GM18517 (cell line): ENCODE measurements around the gene C10orf105.

Experiments
- ATAC-seq: cut with Tn5 transposase; IDR thresholded peaks from one replicate; pipeline ENCODE4 v1.9.1; 2021; ENCODE audit warnings: mild to moderate bottlenecking, moderate library complexity; ENCODE audit not compliant: unreplicated experiment

Gene C10orf105

DNA sequence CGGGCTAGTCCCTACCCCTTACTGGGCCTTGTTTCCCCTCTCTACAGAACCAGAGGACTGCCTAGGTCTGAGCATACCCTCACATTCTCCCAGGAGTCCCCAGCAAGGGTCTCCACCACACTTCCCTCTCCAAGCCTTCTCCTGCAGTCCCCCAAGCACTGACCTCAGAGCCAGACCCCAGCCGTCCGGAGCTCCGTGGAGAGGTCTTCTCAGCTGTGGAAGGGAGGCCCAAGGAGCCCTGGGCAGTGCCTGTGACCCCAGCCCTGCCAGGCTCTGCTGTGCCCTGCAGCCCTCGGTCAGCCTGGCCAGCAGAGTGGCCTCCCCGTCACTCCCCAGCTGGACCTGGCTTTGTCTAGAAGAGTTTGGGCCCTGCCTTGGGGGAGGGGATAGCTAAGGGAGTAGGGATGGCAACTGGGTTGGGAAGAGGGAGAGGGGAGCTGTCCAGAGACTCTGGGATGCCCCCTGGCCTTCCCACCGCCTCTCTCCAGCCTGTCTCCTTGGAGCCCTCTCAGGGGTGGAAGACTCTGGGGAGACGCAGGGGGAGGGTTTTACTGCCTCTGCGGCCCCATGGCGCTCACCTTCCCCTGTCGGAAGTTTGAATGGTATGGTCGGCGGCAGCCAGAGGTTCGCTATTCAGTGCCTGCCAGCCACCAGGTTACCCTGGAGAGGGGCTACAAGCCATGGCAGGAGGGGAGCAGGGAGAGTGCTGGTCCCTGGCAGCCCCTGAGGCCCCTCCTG, at the start of gene C10orf105:
Gene C10orf105, minus strand, starts transcription at position 315 of the 738 bp plus-strand sequence. CDS start 3,441 bp downstream, outside the sequence.
- no peak for ATAC-seq

DNA sequence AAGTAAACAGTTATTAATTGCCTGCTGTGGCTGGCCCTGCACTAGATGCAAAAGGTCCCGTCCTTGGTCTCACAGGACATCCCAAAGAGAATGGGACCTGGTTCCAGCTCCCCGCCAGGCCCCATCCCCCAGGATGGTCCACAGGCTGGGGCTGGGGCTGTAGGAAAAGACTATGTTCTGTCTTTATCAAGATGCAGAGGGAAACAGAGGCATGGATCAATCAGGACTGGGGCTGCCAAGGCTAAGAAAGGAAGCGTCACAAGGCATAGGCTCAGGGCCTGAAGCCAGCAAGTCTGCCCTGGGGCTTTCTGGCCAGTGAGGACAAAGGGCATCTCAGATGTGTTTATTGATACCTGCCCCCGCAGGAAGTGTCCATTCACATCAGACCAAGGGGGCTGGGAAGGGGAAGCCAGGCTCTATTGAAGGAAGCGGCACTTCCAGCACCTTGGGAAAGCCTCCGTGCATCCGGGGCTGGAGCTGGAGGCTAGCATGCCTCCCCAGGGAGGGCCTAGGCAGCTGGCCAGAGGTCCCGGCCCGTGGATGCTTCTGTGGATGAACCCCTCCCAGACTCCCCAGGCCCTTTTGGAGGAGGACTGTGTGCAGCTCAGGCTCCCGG, 48.0 kb upstream of the C10orf105 start:
- no peak for ATAC-seq

- no peak for ATAC-seq
Measured at GRCh38 chr10:71766717-71767419, 47.3 kb upstream of the C10orf105 start.

GRCh38 chr10:71765906-71766716, 46.5 kb upstream of the C10orf105 start:
- no peak for ATAC-seq

GRCh38 chr10:71765176-71765904, 45.8 kb upstream of the C10orf105 start:
- no peak for ATAC-seq

DNA sequence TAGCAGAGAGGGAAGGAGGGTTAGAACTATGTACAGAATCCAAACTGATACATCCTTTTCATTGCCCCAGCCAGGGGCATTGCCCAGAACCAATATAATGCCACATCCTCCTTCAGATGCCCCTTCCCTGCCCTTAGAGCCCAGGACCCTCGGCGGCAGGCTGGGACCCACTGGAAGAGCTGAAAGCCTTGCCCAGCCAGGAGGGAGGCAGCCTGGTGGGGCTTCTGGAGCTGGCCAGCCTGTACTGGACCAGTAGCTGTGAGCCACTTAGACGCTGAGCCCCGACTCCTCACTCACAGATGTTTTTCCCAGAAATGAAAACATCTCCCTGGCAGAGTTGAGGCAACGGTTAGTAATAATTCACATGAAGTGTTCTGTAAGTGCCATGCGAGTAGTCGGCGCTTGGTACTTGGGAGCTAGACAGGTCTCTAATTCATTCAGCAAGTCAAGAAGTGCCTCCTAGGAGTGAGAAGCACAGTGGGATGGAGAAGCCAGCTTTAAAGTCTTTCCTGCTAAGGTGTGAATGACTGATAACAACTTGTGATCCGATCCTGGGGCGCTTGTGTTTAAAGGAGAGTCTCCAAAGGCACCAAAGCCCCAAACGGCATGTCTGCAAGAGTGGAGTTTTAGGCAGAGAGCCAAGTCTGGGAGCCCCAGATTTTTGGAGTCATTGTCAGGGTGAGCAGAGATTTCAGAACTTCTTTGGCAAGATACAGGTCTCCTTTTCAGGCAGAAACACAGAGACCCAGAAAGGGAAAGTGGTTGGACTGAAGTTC, 44.0 kb upstream of the C10orf105 start:
- no peak for ATAC-seq

DNA sequence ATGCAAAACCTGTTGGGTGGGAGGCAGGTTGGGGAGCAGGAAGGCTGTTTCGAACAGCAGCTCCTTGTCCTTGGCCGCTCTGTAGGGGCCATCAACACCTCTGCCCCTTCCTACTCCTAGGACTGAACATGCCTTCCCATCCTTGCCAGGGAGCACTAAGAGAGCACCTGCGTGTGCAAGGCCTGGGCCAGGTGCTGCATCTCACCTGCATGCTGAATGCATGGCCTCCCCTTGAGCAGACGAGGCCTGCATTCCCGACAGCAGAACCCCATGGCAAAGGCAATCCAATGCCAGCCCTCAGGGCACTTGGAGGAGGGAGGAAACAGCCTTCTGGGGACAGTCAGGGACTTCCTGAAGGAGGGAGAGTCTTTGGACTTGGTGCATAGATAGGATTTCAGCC, 42.7 kb upstream of the C10orf105 start:
- ATAC-seq: no peak

GRCh38 chr10:71761541-71762113, 42.0 kb upstream of the C10orf105 start:
- no peak for ATAC-seq

GRCh38 chr10:71761105-71761511, 41.5 kb upstream of the C10orf105 start:
- ATAC-seq: no peak

DNA sequence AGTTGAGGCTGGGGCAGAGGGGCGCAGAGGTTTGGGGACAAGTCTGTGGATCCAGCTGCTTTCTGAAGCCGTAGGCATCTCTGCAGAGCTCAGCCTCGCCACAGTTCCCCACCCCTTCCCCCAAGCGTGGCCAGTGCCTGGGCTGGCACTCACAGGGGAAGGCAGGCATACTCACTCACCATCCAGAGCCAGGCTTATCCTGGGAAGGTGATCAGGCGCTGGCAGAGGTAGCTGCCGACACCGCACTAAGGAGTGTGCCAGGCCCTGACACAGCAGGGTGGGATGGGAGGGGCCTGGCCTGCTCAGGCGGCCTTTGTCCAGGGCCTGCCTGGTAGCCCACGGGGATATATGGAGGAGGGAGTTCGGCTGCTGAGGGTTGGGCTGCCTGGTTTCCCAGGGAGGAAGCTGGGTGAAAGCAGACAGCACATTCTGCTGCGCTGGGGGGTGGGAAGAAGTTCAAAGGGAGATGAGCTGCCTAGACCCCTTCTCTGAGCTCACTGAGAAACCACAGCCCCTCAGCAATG, 37.9 kb upstream of the C10orf105 start:
- no peak for ATAC-seq

DNA sequence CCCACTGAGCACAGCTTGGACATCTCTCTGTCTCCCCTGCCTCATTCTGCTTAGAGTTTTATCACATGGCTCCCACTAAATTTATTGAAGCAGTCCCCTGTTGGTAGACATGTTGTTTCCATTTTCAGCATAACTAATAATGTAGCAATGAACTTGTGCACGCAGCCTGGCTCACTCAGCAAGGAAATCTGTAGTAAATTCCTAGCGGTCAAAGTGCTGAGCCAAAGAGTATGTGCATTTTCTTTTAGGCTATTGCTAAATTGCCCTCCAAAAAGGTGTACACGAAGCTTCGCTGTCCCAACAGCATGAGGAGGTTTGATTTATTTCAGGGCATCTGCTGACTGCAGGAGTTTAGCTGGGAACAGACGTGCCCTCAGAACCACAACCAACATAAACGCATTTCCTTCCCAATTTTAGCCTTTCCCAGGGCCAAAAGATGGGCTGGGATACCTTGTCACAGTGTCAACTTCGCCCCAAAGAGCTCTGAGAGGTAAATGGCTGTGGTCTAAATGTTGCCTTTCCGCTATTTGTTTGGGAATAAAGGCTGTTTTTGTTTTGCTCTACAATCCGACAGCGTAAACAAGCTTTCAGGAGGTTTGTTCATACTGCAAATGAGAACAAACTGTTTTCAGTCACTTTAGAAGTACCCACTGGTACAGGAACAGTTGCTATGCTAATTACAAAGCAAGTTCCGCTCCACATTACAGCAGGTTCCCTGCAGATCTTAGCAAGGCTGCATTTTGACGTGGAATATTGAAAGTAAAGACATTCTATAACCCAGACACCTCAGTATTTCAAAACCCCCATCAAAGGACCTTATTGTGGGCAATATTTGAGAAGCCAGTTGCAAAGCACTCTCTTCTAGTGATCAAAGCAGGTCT, 37.0 kb upstream of the C10orf105 start:
- no peak for ATAC-seq

GRCh38 chr10:71755179-71755879, 35.8 kb upstream of the C10orf105 start:
- no peak for ATAC-seq

GRCh38 chr10:71754562-71754961, 35.0 kb upstream of the C10orf105 start:
- ATAC-seq: no peak

- ATAC-seq: no peak
Measured at GRCh38 chr10:71753960-71754505, 34.5 kb upstream of the C10orf105 start.

DNA sequence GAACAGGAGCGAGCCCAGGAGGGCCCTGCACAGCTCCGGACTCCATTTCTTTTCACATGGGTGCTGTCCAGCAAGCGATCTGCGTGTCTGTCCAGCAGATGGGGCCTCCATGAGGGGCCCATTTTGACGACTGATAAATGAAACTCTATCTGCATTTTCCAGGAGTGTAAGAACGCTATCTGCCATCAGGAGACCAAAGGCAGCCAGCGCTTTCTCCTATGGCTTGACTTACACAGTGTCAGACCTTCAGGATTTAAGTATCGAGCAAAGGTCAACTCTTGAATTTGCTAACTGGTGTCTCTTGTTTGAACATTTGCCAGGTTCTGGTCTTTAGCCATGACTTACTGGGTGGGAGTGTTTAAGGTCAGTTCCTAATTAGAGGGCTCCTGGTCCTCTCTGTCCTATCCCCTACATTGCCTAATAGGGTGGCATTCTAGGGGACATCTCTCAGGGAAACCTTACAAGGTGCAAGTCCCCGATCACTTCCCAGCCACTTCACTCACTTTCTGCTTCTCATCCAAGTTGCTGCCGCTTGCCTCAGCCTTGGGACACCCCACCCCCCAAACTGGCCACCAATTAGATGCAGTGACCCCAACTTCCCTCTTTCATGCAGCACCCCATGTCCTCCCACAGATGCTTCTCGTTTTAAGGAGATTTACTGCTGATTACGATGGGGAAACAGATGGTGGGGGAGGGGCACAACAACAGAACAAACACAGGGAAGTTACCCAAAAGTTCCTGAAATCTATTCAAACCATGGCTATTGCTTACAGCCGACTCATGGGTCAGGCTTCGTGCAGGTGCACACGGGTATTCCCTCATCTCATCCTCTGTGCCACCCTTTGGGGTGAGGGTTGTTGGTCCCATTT, 33.7 kb upstream of the C10orf105 start:
- ATAC-seq: no peak

GRCh38 chr10:71752391-71753090, 33.0 kb upstream of the C10orf105 start:
- ATAC-seq: no peak
